Prostate gland (tissue), 2 donors: ENCODE results near the gene USP13. TPM values are rescaled to one million over a fixed set of nuclear protein-coding genes. Genes with fewer than 3 reads are reported as not detected.

Experiments
- DNase-seq: peaks from one replicate; pipeline ENCODE4 v3.0.0-alpha.2; 2019; ENCODE audit warnings: low spot score
- H3K27ac ChIP-seq, 2 donors: fragments of 200-600 bp; sonication (generic); 2 replicates each; pipeline ENCODE4 v1.5.1; 2017 to 2019
- H3K27me3 ChIP-seq: fragments of 200-600 bp; sonication (generic); replicated peaks from 2 replicates; pipeline ENCODE4 v1.5.1; 2019; ENCODE audit not compliant: insufficient read depth
- H3K36me3 ChIP-seq, 2 donors: fragments of 200-600 bp; sonication (generic); 1 replicate in 1 of 2; 2 replicates in 1 of 2; pipeline versions ENCODE4 v1.5.1 to v1.8.1; 2017 to 2019
- H3K4me1 ChIP-seq: fragments of 200-600 bp; sonication (generic); replicated peaks from 2 replicates; pipeline ENCODE4 v1.5.1; 2019
- H3K4me3 ChIP-seq, 2 donors: fragments of 200-600 bp; sonication (generic); 2 replicates each; pipeline ENCODE4 v1.5.1; 2017 to 2019
- H3K9me3 ChIP-seq: fragments of 200-600 bp; sonication (generic); 2 replicates; pipeline ENCODE4 v1.5.1; 2017
- CTCF ChIP-seq, 4 experiments: fragments of 200-600 bp in 2 of 4; fragments of 450-650 bp in 2 of 4; sonication (generic) in 2 of 4; IDR thresholded peaks; 1 replicate in 3 of 4; 2 replicates in 1 of 4; pipeline ENCODE4 v1.5.1; 2016 to 2019; ENCODE audit warnings: antibody characterized with exemption in 4 of 4, mild to moderate bottlenecking in 2 of 4, moderate library complexity in 2 of 4
- POLR2A ChIP-seq: fragments of 450-650 bp; IDR thresholded peaks from one replicate; pipeline ENCODE4 v1.6.1; 2016; ENCODE audit warnings: antibody characterized with exemption, mild to moderate bottlenecking
- POLR2AphosphoS5 ChIP-seq: sonication (generic); formaldehyde crosslinking; IDR thresholded peaks from one replicate; pipeline ENCODE4 v1.6.1; 2017; ENCODE audit warnings: antibody characterized with exemption
- WGBS: methylation state at CpG from one replicate; pipeline ENCODE4 v1.1.5; 2018; 5-methylcytosine and 5-hydroxymethylcytosine counted together
- intact Hi-C: fragments of 100-400 bp; cut with DNase I; formaldehyde crosslinking; loops from one replicate; pipeline ENCODE4 v1.14.2; 2022
- total RNA-seq, 2 donors: library from RNA; depleted of rRNA; stranded (reverse); fragments of >200 nt; gene quantifications; one replicate each; pipeline ENCODE4 v1.1.0, GENCODE V29; 2016

The USP13 gene
- total RNA-seq, 2 donors from 2014 or later, result 11.7 to 52.6 TPM

- intact Hi-C loops, result no loop called here
- Histone ChIP-seq H3K27ac (no peak overlapping the region), H3K36me3 (no peaks in the 10 kb centered on the region), H3K4me1 (no peaks in the 10 kb centered on the region), H3K27me3 (no peaks in the 10 kb centered on the region), H3K4me3 (no peak overlapping the region), H3K9me3 (no peaks in the 10 kb centered on the region)
- WGBS, result 29% methylated on average over 2 of the region's 2 CpGs
- TF ChIP-seq CTCF (IDR thresholded peaks at IDR 0.05) (no peak), POLR2A (no peak), POLR2AphosphoS5 (no peak)
- no peak for DNase-seq
Observed at GRCh38 chr3:179765396-179765795, 112.6 kb downstream of the USP13 start.

GRCh38 chr3:179766416-179767133 is 113.7 kb downstream of the USP13 start:
- intact Hi-C loops, result no loop called here
- TF ChIP-seq CTCF (IDR thresholded peaks at IDR 0.05) (no peak), POLR2A (no peak), POLR2AphosphoS5 (no peak)
- H3K27ac ChIP-seq, result no peak overlapping the region
- H3K27me3 ChIP-seq, result no peaks in the 10 kb centered on the region
- H3K4me3 ChIP-seq, result no peak overlapping the region
- WGBS, result 93% methylated on average over 4 of the region's 4 CpGs
- no peaks in the 10 kb centered on the region for H3K4me1 ChIP-seq
- no peaks in the 10 kb centered on the region for H3K9me3 ChIP-seq
- H3K36me3 ChIP-seq, result no peaks in the 10 kb centered on the region
- DNase-seq, result no peak

GRCh38 chr3:179768080-179768479 is 115.2 kb downstream of the USP13 start:
- TF ChIP-seq CTCF (IDR thresholded peaks at IDR 0.05), result no peak
- Histone ChIP-seq H3K4me1 (no peaks in the 10 kb centered on the region), H3K27ac (no peak overlapping the region), H3K4me3 (no peak overlapping the region), H3K9me3 (no peaks in the 10 kb centered on the region), H3K36me3 (no peaks in the 10 kb centered on the region), H3K27me3 (no peaks in the 10 kb centered on the region)
- no peak for DNase-seq
- intact Hi-C loops, result no loop called here
- 45% methylated on average over 3 of the region's 3 CpGs for WGBS

GRCh38 chr3:179769411-179770247 is 116.8 kb downstream of the USP13 start:
- intact Hi-C loops, result no loop called here
- no peak for TF ChIP-seq CTCF (IDR thresholded peaks at IDR 0.05)
- no peak for TF ChIP-seq POLR2A
- no peak for TF ChIP-seq POLR2AphosphoS5
- WGBS, result 44% methylated on average over 9 of the region's 9 CpGs
- no peaks in the 10 kb centered on the region for H3K36me3 ChIP-seq
- H3K4me3 ChIP-seq, result no peak overlapping the region
- no peaks in the 10 kb centered on the region for H3K27me3 ChIP-seq
- H3K4me1 ChIP-seq, result no peaks in the 10 kb centered on the region
- DNase-seq, result no peak
- no peaks in the 10 kb centered on the region for H3K9me3 ChIP-seq
- H3K27ac ChIP-seq, result no peak overlapping the region

- Histone ChIP-seq H3K4me3 (no peak overlapping the region), H3K27me3 (no peaks in the 10 kb centered on the region), H3K36me3 (no peaks in the 10 kb centered on the region), H3K4me1 (no peaks in the 10 kb centered on the region), H3K9me3 (no peaks in the 10 kb centered on the region), H3K27ac (no peak overlapping the region)
- intact Hi-C loops, result no loop called here
- WGBS, result 93% methylated on average over 4 of the region's 4 CpGs
- no peak for TF ChIP-seq POLR2AphosphoS5
- no peak for TF ChIP-seq POLR2A
- no peak for TF ChIP-seq CTCF (IDR thresholded peaks at IDR 0.05)
- DNase-seq, result no peak
Observed at GRCh38 chr3:179771797-179772196, 119.0 kb downstream of the USP13 start.
